Activated naive CD8-positive, alpha-beta T cell treated with anti-CD3 and anti-CD28 coated beads for 36 hours (primary cell): ENCODE data around the gene PIWIL1. TPM values are rescaled to one million over a fixed set of nuclear protein-coding genes. Genes with fewer than 3 reads are reported as not detected.

Experiments used
- DNase-seq: peaks from one replicate; pipeline ENCODE4 v3.0.0; 2021
- H3K27ac Mint-ChIP-seq: one replicate; pipeline ENCODE4 v1.8.0; 2022; ENCODE audit warnings: mild to moderate bottlenecking, moderate library complexity, mixed read lengths
- H3K27me3 Mint-ChIP-seq: one replicate; pipeline ENCODE4 v1.8.0; 2022; ENCODE audit warnings: mild to moderate bottlenecking, mixed read lengths
- H3K36me3 Mint-ChIP-seq: one replicate; pipeline ENCODE4 v1.8.0; 2021; ENCODE audit warnings: mild to moderate bottlenecking, mixed read lengths
- H3K4me1 Mint-ChIP-seq: one replicate; pipeline ENCODE4 v1.8.0; 2021; ENCODE audit warnings: mixed read lengths
- H3K4me3 Mint-ChIP-seq: one replicate; pipeline ENCODE4 v1.8.0; 2022; ENCODE audit warnings: mild to moderate bottlenecking, moderate library complexity, mixed read lengths
- H3K9me3 Mint-ChIP-seq: one replicate; pipeline ENCODE4 v1.8.0; 2022; ENCODE audit warnings: mixed read lengths
- total RNA-seq, 2 experiments: library from RNA; stranded (reverse); gene quantifications; one replicate each; pipeline ENCODE4 v1.2.3, GENCODE V29; 2021

Gene PIWIL1
- total RNA-seq, 2 experiments from 2014 or later: not detected

- Mint-ChIP-seq H3K4me3 (no peak overlapping the region), H3K27me3 (no peaks in the 10 kb centered on the region), H3K9me3 (no peaks in the 10 kb centered on the region), H3K4me1 (no peaks in the 10 kb centered on the region), H3K36me3 (no peaks in the 10 kb centered on the region), H3K27ac (no peak overlapping the region)
- DNase-seq: no peak
Measured at GRCh38 chr12:130420071-130420470, 82.4 kb downstream of the PIWIL1 start.

DNA sequence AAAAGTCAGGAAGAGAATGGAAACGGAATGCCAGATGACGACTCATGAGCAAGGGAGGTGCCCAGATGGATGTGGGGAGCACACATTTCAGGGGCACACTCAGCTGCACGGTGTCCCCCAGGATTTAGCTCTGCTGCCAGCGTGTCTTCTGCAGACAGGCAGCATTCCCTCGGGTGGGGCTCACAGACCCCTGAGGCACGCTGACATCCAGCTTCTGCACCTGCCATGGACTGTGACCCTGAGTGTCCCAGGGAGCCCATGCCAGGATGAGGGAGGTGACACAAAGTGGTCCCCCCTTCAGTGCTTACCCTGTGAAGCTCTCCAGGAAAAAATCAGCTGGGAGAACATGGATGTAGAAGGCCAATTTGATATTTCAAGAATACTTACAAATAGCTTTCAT, 84.2 kb downstream of the PIWIL1 start:
- H3K4me3 Mint-ChIP-seq: no peak overlapping the region
- H3K9me3 Mint-ChIP-seq: no peaks in the 10 kb centered on the region
- H3K4me1 Mint-ChIP-seq: no peaks in the 10 kb centered on the region
- H3K27me3 Mint-ChIP-seq: no peaks in the 10 kb centered on the region
- H3K36me3 Mint-ChIP-seq: no peaks in the 10 kb centered on the region
- H3K27ac Mint-ChIP-seq: no peak overlapping the region
- DNase-seq: no peak

Other genes with a start within 250 kb of the PIWIL1 start
- not detected for gene FZD10, start 175.4 kb upstream of the PIWIL1 start, total RNA-seq